HG03457 (cell line): ENCODE measurements around the gene MEOX2.

Source experiments
- ATAC-seq: cut with Tn5 transposase; IDR thresholded peaks from one replicate; pipeline ENCODE4 v1.9.1; 2021; ENCODE audit warnings: moderate number of reproducible peaks; ENCODE audit not compliant: unreplicated experiment

The MEOX2 gene

GRCh38 chr7:15566476-15566875 lies 120.0 kb downstream of the MEOX2 start:
- ATAC-seq = no peak

- ATAC-seq = no peak
These were observed 124.6 kb downstream of the MEOX2 start, which contains the start of gene AGMO for GRCh38 chr7:15561835-15562234. Gene AGMO (minus strand): TSS chr7:15562015.
